ENCODE data around the gene SYNGR3. TPM values are rescaled to one million over a fixed set of nuclear protein-coding genes. Genes with fewer than 3 reads are reported as not detected.

Gene SYNGR3
- total and polyA plus RNA-seq, 2 of the 13 experiments (the other 11 are each of a cell fraction or from before 2014, with no cell fraction given), result 0.97 to 5.7 TPM

GRCh38 chr16:1959269-1960039 is 30.3 kb upstream of the SYNGR3 start, which contains the start of gene NDUFB10 (continued):
- TF ChIP-seq ZNF850 (CRISPR knock-in tag; conservative IDR thresholded peaks at IDR 0.05), result 0 out of 2 replicates have a peak, but pooled peaks have one; percentile 53
- TF ChIP-seq ZNF251 (CRISPR knock-in tag; IDR thresholded peaks at IDR 0.05), result no peak
- TF ChIP-seq MXI1 (IDR thresholded peaks at IDR 0.05; ENCODE audit: borderline replicate concordance, low read depth, low read length), result peak; percentile 87; the same call in 1 of the 3 replicates
- TF ChIP-seq HMGXB4 (CRISPR knock-in tag; IDR thresholded peaks at IDR 0.05; ENCODE audit: borderline replicate concordance in 1 of 2, low read depth in 1 of 2), result peak; percentile 92
- TF ChIP-seq POLR2A (IDR thresholded peaks at IDR 0.05; ENCODE audit: insufficient read depth in 1 of 2, low read depth in 2 of 2, low read length in 2 of 2), result peak; percentile 90 to 99
- 0 out of 2 replicates have a peak, but pooled peaks have one; percentile 15 for TF ChIP-seq ZNF121 (CRISPR knock-in tag; IDR thresholded peaks at IDR 0.05)
- TF ChIP-seq ZHX2 (IDR thresholded peaks at IDR 0.05; ENCODE audit: low read depth), result no peak
- TF ChIP-seq ZHX2 (CRISPR knock-in tag; IDR thresholded peaks at IDR 0.05; ENCODE audit: borderline replicate concordance), result 0 out of 2 replicates have a peak, but pooled peaks have one; percentile 33
- no peak for TF ChIP-seq MTA1 (CRISPR knock-in tag; IDR thresholded peaks at IDR 0.05; ENCODE audit: borderline replicate concordance)
- TF ChIP-seq SNAPC5 (CRISPR knock-in tag; IDR thresholded peaks at IDR 0.05; ENCODE audit: borderline replicate concordance), result no peak
- TF ChIP-seq ZNF446 (CRISPR knock-in tag; IDR thresholded peaks at IDR 0.05), result peak; percentile 66
- TF ChIP-seq HNRNPLL (IDR thresholded peaks at IDR 0.05; ENCODE audit: low read depth, low read length, poor library complexity, severe bottlenecking), result peak; percentile 66
- peak; percentile 30; the same call in 1 of the 2 replicates for TF ChIP-seq FOSL2 (CRISPR knock-in tag; IDR thresholded peaks at IDR 0.05)
- TF ChIP-seq GFI1 (CRISPR knock-in tag; IDR thresholded peaks at IDR 0.05; ENCODE audit: borderline replicate concordance), result peak; percentile 56; the same call in 1 of the 2 replicates
- TF ChIP-seq SOX13 (IDR thresholded peaks at IDR 0.05), result 0 out of 2 replicates have a peak, but pooled peaks have one; percentile 17
- no peak for TF ChIP-seq SOX13 (CRISPR knock-in tag; conservative IDR thresholded peaks at IDR 0.05 in 1 of 2, IDR thresholded peaks at IDR 0.05 in 1 of 2)
- peak; percentile 100 for TF ChIP-seq ZFY (CRISPR knock-in tag; IDR thresholded peaks at IDR 0.05)
- no peak for TF ChIP-seq ZNF33A (CRISPR knock-in tag; IDR thresholded peaks at IDR 0.05; ENCODE audit: borderline replicate concordance)
- peak; percentile 88 for TF ChIP-seq SAP130 (CRISPR knock-in tag; IDR thresholded peaks at IDR 0.05; ENCODE audit: low read depth)
- TF ChIP-seq ZNF629 (CRISPR knock-in tag; conservative IDR thresholded peaks at IDR 0.05), result no peak
- peak; percentile 69 for TF ChIP-seq KAT8 (CRISPR knock-in tag; IDR thresholded peaks at IDR 0.05)

All from HepG2 (cell line).